GM21576 (cell line): ENCODE results near the gene FNDC11.

Experiments used
- ATAC-seq: cut with Tn5 transposase; IDR thresholded peaks from one replicate; pipeline ENCODE4 v1.9.1; 2021; ENCODE audit warnings: mild to moderate bottlenecking, moderate library complexity; ENCODE audit not compliant: unreplicated experiment

Gene FNDC11

DNA sequence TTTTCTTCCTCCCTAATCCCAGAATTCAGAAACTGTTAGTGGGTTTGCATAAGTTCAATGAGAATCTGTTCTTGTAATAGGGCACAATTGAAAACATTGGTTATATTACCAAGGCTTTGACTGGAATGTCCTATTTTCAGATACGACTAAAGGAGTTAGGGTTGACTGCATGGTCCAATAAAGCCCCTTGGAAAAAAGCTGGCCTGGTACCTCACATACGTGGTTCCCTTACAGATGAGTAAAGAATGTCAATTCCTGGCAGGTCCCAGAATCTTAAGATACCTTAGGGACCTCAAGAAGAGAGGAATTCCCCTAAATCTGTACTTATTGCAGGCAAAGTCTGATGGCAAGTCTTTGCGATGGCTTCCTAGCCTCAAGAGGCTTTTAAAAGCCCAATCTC, 28.8 kb upstream of the FNDC11 start:
- ATAC-seq = no peak

- ATAC-seq = no peak
Observed at GRCh38 chr20:63525971-63526370, 28.0 kb upstream of the FNDC11 start.

DNA sequence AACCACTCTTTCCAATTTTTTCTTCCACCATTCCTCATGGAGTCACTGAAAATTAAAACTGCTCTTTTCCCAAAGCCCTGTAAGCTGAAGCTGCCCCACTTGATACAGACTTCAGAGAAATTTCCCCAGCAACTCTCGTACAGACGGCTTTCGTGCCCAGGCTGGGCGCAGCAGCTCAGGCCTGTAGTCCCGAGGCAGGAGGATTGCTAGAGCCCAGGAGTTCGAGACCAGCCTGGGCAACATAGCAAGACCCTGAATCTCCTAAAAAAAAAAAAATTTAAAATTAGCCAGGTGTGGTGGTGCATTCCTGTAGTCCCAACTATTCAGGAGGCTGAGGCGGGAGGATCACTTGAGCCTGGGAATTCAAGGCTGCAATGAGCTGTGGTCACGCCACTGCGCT, 26.8 kb upstream of the FNDC11 start:
- no peak for ATAC-seq

- ATAC-seq = no peak
Observed at GRCh38 chr20:63529180-63529860, 24.6 kb upstream of the FNDC11 start.

DNA sequence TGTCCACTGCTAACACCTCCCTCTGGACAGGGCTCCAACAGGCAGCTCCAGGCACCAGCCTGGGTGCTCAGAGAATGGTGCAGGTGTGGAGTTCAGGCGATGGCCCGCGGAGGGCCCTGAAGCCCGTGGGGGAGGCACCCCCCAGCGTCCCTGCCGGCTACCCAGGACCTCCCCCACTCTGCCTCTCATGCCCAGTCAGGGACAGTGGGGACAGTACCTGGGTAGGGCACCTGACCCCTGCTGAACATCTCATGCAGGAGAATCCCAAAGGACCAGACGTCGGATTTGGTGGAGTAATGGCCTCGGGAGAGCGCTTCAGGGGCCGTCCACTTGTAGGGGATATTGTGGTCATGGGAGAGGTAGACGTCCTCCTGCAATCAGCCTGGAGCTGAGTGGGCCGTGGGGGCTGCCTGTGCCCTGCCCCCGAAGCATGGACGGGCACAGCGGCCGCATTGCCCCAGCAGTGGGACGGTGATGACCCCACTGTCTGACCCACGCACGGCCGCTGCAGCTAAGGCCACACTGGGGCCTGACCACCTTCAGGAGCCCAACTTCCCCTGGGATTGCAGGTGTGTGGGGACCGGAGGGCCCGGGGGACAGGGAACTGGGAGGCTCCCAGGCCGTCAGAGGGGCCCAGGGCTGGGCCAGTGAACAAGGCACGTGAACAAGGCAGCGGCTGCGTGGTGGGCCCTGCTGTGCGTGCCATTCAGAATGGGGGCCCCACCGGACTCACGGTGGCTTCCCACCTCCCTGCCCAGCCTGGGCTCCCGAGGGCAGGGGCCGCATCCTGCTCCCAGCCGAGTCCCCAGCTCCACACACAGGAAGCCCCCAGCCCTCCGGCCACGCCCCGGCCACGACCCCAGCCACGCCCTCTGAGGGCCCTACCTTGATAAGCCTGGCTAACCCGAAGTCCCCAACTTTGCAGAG, 23.8 kb upstream of the FNDC11 start:
- ATAC-seq = no peak

- ATAC-seq = no peak
Observed at GRCh38 chr20:63530788-63531160, 23.2 kb upstream of the FNDC11 start.

GRCh38 chr20:63531686-63532448, 22.1 kb upstream of the FNDC11 start:
- no peak for ATAC-seq

GRCh38 chr20:63532449-63532971, 21.4 kb upstream of the FNDC11 start:
- no peak for ATAC-seq

GRCh38 chr20:63533388-63533787, 20.6 kb upstream of the FNDC11 start:
- no peak for ATAC-seq

GRCh38 chr20:63533871-63534393, 20.0 kb upstream of the FNDC11 start:
- no peak for ATAC-seq

- no peak for ATAC-seq
Observed at GRCh38 chr20:63534427-63534830, 19.5 kb upstream of the FNDC11 start.

DNA sequence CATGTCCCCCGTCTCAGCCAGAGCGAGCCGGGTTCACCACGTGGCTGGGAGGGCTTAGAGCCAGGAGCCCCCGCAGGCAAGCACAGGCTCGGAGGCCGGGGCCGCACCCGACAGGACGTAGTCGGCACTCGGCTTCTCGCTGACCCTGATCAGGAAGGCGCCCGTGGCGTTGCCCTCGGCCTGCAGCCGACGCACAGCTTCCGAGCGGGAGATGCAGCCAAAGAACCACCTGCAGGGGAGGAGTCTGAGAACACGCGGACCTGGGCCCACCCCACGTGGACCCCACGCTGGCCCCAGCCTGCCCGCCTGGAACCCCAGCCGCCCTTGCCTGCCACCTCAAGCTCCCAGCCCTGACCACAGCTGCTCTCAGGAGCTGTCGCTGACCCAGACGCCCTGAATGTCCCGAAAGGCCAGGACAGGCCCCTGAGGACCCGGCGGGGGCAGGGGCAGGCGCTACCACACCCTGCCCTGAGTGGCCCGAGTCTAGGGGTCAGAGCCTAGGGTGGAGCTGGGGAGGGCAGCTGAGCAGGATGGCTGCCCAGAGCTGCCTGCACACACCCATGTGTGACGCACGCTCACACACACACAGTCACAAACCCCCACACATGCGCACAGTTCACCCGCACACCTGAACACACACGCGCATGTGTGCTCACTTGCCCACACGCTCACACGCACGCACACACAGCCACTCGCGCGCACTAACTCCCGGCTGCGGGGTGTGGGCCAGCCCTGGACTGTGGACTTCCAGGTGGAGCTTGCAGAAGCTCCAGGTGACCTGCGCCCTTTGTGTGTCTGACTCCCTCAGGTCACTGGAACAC, 18.9 kb upstream of the FNDC11 start:
- ATAC-seq = no peak

GRCh38 chr20:63536241-63536977, 17.6 kb upstream of the FNDC11 start:
- ATAC-seq = no peak

DNA sequence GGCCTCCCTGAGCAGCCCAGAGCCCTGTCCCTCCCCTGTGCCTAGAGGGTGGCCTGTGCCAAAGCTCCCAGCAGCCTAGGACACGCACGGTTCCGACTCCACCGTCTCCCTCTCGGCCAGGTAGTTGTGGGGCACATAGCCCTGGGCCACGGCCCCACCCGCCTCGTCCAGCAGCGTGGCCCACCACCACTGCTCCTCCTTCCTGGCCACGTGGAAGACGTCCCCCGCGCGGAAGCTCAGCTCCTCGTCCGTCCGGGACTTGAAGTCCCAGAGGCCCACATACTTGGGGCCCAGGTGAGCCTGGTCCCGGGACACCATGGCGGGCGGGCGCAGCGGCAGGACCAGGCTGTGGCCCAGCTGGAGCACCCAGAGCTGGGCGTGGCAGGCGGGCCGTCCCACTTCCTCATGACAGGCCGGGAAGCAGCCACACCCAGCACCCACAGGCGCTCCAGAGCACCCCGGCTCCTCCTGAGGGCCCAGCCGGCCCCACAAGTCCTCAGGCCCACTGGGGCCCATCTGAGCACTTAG, 16.9 kb upstream of the FNDC11 start, which contains the start of gene PTK6:
Gene PTK6 (minus strand): TSS at position 380 of the 528 bp plus-strand sequence. CDS start 62 bp downstream, at position 318.
- peak; percentile 10 for ATAC-seq

- ATAC-seq = peak; percentile 80
Observed at GRCh38 chr20:63537525-63538203, 16.3 kb upstream of the FNDC11 start.

DNA sequence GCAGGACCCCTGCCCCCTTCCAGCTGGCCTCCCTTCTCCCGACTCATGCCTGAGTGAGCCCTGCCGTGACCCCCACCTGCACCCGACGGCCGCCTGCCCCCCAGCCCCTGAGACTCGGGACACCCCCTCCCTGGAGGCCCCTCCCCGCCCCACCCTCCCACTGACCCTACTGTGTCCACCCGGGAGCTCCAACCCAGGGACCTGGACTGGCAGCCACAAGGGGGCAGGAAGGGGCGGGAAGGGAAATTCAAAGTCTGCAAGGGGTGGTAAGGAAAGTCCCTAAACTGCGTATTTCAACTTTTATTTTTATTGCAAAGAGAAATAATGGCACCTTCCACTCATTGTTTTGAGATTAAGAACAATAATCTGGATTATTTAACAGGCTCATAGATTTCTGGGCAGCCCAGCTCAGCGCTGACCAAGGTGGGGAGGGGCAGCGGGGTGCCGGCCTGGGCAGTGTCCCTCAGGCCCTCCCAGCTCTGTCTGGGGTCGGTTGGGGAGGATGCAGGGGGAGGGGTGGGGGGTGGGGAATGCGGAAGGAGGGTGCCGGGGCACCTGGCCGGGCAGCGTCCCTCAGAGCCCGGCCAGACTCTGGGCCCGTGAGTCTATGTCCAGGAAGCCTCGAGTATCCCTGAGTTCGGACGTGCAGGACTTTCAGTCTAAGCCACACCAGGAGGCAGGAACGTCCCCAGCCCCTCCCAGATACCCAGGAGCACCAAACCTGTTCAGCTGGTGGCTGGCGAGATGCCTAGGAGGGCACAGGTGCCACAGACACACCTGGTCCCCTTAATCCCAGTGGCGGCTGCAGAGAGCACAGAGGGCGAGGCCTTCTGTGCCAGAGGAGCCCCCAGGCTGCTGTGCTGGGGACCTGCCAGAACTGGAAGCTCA, 15.5 kb upstream of the FNDC11 start:
- ATAC-seq = no peak

GRCh38 chr20:63539092-63539430, 14.9 kb upstream of the FNDC11 start:
- no peak for ATAC-seq
